Measurements from ENCODE around the gene GJC2.

DNA sequence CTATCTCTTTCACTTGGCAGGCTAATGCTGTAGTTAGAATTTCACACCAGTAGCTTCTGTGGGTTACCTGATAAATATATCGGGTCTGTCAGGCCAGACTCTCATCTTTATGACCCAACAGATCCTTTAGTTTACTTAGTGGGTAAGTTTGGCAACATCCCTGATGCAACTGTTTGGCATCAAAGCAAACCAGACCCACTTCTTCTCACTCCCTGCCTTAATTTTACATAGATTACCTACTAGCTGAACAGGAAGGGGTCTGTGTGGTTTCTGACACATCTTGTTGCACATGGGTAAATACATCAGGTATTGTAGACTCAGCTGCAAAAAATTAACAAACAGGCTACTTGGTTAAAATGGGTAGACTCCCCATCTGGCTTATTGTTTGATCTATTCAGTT, 12.8 kb upstream of the GJC2 start:
- TF ChIP-seq, protein P1, sequence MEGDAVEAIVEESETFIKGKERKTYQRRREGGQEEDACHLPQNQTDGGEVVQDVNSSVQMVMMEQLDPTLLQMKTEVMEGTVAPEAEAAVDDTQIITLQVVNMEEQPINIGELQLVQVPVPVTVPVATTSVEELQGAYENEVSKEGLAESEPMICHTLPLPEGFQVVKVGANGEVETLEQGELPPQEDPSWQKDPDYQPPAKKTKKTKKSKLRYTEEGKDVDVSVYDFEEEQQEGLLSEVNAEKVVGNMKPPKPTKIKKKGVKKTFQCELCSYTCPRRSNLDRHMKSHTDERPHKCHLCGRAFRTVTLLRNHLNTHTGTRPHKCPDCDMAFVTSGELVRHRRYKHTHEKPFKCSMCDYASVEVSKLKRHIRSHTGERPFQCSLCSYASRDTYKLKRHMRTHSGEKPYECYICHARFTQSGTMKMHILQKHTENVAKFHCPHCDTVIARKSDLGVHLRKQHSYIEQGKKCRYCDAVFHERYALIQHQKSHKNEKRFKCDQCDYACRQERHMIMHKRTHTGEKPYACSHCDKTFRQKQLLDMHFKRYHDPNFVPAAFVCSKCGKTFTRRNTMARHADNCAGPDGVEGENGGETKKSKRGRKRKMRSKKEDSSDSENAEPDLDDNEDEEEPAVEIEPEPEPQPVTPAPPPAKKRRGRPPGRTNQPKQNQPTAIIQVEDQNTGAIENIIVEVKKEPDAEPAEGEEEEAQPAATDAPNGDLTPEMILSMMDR (conservative IDR thresholded peaks at IDR 0.05; ENCODE audit: low read length): no peak
- no peak for TF ChIP-seq EZH2phosphoT487 (IDR thresholded peaks at IDR 0.05; ENCODE audit: borderline replicate concordance)
